Eye (tissue), 1 donor: ENCODE measurements around the gene PACRG.

Experiments used
- DNase-seq: peaks from one replicate; pipeline ENCODE4 v3.0.0-alpha.2; 2015

Gene PACRG

DNA sequence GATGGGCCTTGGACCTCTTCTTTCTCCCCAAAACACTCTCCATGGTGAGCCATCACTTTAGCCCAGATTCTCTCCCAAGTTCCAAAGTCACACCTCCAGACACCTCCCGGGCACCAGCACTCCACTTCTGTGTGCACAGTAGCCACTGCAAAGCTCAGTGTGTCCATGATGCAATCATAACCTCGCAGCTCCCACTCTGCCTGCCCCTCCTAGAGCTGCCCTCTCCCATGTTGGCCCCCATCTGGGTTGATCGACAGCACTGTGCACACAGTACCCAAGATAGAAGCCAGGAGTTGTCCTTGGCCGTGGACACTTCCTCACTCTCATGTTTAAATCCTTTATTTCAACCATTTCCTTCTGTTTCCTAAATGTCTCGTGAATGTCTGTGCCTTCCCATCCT, 293.3 kb downstream of the PACRG start:
- DNase-seq, result no peak

GRCh38 chr6:163023700-163024099, 295.9 kb downstream of the PACRG start:
- DNase-seq, result no peak

GRCh38 chr6:163026893-163027292, 299.1 kb downstream of the PACRG start:
- no peak for DNase-seq

DNA sequence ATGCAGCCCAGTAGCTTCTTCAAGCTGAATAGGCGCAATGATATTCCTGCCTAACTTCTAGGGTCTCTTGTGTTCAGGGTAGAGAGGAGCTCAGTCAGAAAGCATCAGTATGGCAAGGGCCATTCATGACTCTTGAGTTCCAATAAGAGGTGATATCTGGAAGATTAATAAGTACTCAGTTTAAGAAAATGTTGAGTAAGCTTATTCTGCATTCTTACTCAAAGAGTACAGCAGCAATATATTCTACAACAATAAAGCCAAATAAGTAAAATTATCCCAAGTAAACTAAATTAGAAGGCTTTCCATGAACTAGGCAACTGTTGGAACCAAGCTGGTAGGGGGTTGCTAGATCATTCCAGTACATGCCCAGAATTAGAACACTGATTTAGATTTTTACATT, 303.2 kb downstream of the PACRG start:
- DNase-seq, result no peak

DNA sequence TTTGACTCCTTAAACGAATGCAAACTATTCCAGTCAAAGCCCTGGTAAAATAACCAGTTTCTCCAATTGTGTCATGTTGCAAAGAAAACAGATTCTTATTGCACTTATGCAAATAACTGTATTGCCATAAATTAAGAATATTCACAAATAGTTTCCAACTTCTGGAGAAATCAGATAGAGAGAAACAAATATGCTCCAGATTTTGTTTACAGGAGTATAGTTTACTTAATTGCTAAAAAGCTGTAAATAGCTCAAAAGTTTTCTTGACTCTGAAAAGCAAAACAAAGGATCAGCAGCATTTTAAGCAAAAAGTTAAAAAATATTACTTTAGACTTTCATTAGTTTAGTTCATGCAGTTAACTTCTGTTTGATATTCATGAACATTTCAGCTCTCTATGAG, 304.2 kb downstream of the PACRG start:
- no peak for DNase-seq

DNA sequence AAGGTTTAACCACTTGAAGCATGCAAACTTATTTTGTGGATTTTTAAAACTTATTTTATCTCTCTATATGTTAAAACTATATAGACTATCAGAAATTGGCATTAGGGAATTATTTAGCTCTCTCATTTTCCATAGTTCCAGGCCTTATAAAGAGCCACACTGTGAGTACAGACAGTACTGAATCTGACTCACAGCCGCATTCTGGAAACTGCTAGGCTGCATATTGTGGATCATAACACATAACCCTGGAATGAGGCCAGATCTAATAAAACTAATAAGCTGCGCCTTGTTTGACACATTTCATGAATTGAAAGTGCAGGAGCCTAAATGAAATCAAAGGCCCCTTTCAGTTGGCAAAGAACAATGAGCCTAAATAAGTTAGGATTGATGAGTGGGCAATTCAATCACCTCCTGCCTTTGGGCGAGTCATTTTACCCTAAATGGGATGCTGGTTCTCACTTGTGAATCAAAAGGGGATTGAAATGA, 308.4 kb downstream of the PACRG start:
- no peak for DNase-seq

- DNase-seq, result no peak
Observed at GRCh38 chr6:163038317-163038716, 310.5 kb downstream of the PACRG start.

DNA sequence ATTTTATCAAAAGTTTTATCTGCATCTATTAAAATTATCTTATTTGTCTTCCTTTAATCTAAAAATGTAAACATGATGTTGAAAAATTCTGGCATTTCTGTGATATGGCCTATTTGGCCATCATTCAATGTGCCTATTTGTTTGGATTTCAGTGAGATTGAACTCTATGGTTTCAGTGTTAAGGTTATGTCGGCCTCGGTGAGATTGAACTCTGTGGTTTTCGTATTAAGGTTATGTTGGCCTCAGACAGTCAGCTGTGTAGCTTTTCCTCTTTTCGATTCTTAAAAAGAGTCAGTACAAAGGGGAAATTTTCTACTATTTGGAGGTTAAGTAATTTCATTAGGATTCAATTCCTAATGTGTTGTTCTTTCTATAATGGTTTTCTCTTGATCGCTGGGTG, 320.6 kb downstream of the PACRG start:
- no peak for DNase-seq

- no peak for DNase-seq
Observed at GRCh38 chr6:163053667-163054344, 326.0 kb downstream of the PACRG start.

GRCh38 chr6:163054641-163055040, 326.9 kb downstream of the PACRG start:
- no peak for DNase-seq

DNA sequence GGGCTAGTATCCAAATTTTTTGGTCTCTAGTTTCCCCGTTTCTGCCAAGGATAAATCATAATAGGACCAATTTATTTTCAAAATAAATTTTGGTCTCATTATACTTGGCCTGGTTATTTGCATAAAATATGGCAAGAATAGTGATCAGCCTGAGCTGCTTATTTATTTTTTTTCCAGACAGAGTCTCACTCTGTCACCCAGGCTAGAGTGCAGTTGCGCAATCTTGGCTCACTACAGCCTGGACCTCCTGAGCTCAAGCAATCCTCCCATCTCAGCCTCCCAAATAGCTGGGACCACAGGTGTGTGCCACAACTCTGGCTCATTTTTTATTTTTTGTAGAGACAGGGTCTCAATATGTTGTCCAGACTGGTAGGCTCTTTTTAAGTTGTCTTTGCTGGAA, 329.5 kb downstream of the PACRG start:
- no peak for DNase-seq

- DNase-seq, result no peak
Observed at GRCh38 chr6:163062790-163063189, 335.0 kb downstream of the PACRG start.

GRCh38 chr6:163063561-163063960, 335.8 kb downstream of the PACRG start:
- no peak for DNase-seq

- no peak for DNase-seq
Observed at GRCh38 chr6:163064397-163064796, 336.6 kb downstream of the PACRG start.

- DNase-seq, result no peak
Observed at GRCh38 chr6:163066200-163066599, 338.4 kb downstream of the PACRG start.

- DNase-seq, result no peak
Observed at GRCh38 chr6:163077134-163077533, 349.4 kb downstream of the PACRG start.

DNA sequence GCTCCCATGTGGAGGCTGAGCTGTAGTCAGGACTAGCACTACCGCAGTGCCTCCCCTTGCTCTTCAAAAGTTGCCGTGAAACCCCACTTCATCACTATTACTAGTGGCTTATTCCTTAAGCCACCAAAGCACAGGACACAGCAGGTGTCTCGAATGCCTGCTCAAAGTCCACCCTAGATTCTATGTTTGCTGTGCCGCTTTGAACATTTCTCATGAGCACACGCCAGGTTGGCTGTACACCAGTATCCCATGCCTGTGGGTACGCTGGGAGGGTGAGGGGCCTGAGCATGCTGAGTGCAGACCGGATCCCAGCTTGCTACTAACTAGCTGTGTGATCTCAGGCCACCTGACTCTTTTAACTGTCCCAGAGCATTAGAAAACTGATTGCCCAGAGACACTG, 350.9 kb downstream of the PACRG start:
- DNase-seq, result no peak

- no peak for DNase-seq
Observed at GRCh38 chr6:163080228-163080627, 352.5 kb downstream of the PACRG start.

DNA sequence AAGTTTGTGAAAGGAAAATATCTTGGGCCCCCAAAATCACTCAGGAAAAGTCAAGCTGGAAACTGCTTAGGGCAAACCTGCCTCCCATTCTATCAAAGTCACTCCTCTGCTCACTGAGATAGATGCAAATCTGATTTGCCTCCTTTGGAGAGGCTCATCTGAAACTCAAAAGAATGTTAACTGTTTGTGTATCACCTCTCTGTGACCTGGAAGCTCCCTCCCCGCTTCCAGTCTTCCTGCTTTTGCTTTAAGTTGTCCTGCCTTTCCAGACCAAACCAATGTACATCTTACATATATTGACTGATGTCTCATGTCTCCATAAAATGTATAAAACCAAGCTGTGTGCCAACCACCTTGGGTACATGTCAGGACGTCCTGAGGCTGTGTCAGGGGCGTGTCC, 355.4 kb downstream of the PACRG start:
- DNase-seq, result no peak

DNA sequence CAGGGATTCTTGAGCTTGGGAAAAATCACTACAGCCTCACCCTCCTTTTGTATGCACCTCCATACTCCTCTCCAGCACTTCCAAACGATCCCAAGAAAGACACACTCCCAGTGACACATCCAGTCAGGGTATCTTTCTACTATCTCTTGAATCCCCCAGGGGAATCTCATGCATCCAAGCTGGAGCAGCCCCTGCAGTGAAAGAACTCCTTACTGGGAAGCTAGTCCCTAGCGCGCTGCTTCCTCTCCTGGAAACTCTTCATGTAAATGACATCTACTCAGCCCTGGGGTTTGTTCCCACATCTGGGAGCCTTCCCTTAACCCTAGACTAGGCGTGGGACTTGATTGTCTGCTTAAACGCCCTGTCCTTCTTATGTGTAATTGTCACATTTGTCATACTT, 357.7 kb downstream of the PACRG start:
- DNase-seq, result no peak

DNA sequence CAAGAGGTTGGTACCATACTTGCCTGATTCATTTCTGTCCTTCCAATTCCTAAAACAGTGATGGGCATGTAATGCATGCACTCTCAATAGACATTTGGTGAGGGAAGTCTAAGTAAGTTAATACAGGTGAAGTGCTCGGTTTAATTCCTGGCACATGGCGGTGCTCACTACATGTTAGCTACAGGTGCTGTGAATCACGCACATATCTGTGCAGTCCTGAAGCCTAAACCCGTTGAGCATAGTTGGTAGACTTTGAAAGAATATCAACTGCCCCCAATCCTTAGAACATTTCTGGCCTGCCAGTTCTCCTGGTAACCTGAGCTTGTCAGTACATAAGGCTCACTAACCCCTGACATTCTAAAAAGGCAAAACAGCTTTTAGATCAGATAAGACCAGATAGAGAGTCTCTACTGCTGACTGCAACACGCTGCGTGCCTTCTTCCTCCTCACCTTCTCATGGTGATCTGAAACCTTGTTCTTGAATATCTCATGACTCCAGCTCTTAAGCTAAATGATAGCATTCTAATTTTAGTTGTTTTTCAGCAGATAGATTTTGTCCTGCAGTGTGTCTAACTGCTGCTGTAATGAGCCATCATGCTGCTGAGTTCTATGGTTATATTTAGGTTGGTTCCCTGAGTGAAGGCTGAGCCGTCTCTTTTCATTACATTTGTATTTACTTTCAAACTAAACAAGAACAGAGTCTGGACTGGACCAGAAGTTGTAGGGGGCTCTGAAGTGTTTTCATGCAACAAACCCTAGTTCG, 358.3 kb downstream of the PACRG start:
- peak; percentile 8 for DNase-seq

DNA sequence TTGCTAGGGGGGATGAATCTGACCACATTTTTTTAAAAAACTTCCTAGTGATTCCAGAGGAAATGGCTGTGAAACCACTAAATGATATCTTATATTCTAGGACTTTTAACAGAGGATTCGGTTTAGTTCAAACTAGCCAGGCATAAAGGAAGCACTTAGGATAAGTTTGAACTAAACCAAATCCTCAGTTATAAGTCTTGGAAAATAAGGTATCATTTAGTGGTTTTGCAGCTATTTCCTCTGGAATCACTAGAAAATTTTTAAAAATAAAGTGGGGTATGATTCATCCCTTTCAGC, 358.8 kb downstream of the PACRG start:
- no peak for DNase-seq

DNA sequence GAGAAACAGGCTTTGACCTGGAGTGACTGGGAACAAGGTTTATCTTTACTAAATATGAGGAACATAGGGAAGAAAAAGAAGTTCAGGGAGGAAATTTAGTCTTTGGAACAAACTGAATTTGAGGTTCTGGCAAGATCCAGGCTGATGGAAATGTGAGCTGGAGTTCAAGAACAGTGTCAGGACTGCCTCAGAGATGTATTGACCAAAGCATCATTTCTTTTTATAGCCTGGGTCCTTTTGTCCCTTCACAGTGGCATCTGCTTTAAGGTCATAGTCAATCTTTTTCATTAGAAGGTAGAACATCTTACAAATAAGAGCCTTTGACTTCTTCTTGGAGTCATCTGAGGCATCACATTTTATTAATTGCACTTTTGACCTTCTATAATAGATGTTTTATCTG, 360.2 kb downstream of the PACRG start:
- no peak for DNase-seq

GRCh38 chr6:163092876-163093275, 365.1 kb downstream of the PACRG start:
- no peak for DNase-seq

DNA sequence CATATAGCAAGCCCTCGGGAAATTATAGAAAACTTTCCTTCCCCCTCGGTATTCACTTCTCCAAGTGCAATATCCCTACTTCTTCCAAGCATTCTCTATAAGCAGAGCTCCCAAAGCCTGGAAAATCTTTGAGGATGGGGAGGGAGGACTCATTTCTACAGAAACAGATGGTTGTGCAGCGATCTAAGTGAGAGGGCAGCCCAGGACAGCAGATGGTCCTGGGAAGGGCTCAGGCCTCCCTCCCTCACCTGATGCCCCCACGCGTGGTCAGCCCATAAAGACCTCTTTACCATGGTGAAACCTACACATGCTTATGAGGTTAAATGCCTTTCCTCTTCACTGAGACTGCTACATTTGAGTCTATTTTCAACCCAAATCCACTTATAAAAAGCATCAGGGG, 367.1 kb downstream of the PACRG start:
- DNase-seq, result no peak
